ENCODE results near the gene SPTAN1.

DNA sequence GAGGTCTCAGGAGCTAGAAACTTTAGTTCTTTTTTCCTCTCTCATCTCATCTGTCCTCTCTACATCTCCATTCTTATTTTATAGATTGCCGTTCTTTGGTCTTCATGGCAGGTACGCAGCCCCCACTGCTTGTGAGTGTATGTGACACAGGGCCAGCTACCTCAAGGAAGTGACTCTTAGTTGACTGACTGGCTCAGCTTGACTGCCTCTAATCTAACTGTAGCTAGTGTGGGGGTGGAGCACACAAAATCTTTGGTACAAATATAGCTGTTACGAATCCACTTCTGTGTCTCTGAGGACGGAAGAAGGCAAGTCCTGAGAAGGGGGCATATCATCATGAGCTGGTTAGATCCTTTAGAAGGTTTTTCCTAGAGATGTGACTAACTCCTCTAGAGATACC, 19.8 kb upstream of the SPTAN1 start:
- TF ChIP-seq, protein P1, sequence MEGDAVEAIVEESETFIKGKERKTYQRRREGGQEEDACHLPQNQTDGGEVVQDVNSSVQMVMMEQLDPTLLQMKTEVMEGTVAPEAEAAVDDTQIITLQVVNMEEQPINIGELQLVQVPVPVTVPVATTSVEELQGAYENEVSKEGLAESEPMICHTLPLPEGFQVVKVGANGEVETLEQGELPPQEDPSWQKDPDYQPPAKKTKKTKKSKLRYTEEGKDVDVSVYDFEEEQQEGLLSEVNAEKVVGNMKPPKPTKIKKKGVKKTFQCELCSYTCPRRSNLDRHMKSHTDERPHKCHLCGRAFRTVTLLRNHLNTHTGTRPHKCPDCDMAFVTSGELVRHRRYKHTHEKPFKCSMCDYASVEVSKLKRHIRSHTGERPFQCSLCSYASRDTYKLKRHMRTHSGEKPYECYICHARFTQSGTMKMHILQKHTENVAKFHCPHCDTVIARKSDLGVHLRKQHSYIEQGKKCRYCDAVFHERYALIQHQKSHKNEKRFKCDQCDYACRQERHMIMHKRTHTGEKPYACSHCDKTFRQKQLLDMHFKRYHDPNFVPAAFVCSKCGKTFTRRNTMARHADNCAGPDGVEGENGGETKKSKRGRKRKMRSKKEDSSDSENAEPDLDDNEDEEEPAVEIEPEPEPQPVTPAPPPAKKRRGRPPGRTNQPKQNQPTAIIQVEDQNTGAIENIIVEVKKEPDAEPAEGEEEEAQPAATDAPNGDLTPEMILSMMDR (IDR thresholded peaks at IDR 0.05) = no peak
- TF ChIP-seq POLR2AphosphoS5 (IDR thresholded peaks at IDR 0.05) = no peak
